ENCODE results near the gene POP7.

GRCh38 chr7:100667331-100668068, 38.4 kb upstream of the POP7 start:
- TF ChIP-seq POLR2A (IDR thresholded peaks at IDR 0.05) = no peak
- no peak for TF ChIP-seq CTCF (IDR thresholded peaks at IDR 0.05)

Measured in thyroid gland (tissue), 4 donors.